GM19372 (cell line): ENCODE results near the gene MRPL40.

ENCODE experiments used
- ATAC-seq: cut with Tn5 transposase; IDR thresholded peaks from one replicate; pipeline ENCODE4 v1.9.1; 2021; ENCODE audit warnings: mild to moderate bottlenecking, low read depth, moderate library complexity; ENCODE audit not compliant: unreplicated experiment

The MRPL40 gene

GRCh38 chr22:19456541-19456940 lies 24.2 kb downstream of the MRPL40 start:
- ATAC-seq: no peak

- no peak for ATAC-seq
Observed at GRCh38 chr22:19457828-19458428, 25.6 kb downstream of the MRPL40 start.

- ATAC-seq: no peak
Observed at GRCh38 chr22:19460036-19460435, 27.7 kb downstream of the MRPL40 start.

GRCh38 chr22:19461506-19461905 lies 29.2 kb downstream of the MRPL40 start:
- ATAC-seq: no peak

- ATAC-seq: no peak
Observed at GRCh38 chr22:19463008-19463407, 30.7 kb downstream of the MRPL40 start.

- no peak for ATAC-seq
Observed at GRCh38 chr22:19463491-19464469, 31.4 kb downstream of the MRPL40 start.

GRCh38 chr22:19464546-19464945 lies 32.2 kb downstream of the MRPL40 start:
- no peak for ATAC-seq

GRCh38 chr22:19464975-19465374 lies 32.6 kb downstream of the MRPL40 start:
- no peak for ATAC-seq

- ATAC-seq: no peak
Observed at GRCh38 chr22:19466126-19466716, 33.9 kb downstream of the MRPL40 start.

GRCh38 chr22:19466848-19467752 lies 34.8 kb downstream of the MRPL40 start:
- ATAC-seq: no peak

GRCh38 chr22:19467912-19468311 lies 35.6 kb downstream of the MRPL40 start:
- no peak for ATAC-seq

GRCh38 chr22:19469421-19469820 lies 37.1 kb downstream of the MRPL40 start:
- no peak for ATAC-seq

- no peak for ATAC-seq
Observed at GRCh38 chr22:19470010-19470409, 37.7 kb downstream of the MRPL40 start.

- no peak for ATAC-seq
Observed at GRCh38 chr22:19471572-19471971, 39.2 kb downstream of the MRPL40 start.

GRCh38 chr22:19472233-19472632 lies 39.9 kb downstream of the MRPL40 start:
- no peak for ATAC-seq

- no peak for ATAC-seq
Observed at GRCh38 chr22:19473578-19473977, 41.2 kb downstream of the MRPL40 start.

- ATAC-seq: no peak
Observed at GRCh38 chr22:19476023-19476422, 43.7 kb downstream of the MRPL40 start.

GRCh38 chr22:19477321-19478044 lies 45.1 kb downstream of the MRPL40 start:
- ATAC-seq: no peak

- ATAC-seq: no peak
Observed at GRCh38 chr22:19478045-19478900, 45.9 kb downstream of the MRPL40 start.
